SK-N-SH treated with all-trans-retinoic acid at 6 μM for 48 hours (cell line): ENCODE results near the gene AMIGO1.

Experiments used
- ARNTL ChIP-seq: fragments of 450-650 bp; formaldehyde crosslinking; IDR thresholded peaks from 2 replicates; pipeline ENCODE4 v1.5.0; 2020; ENCODE audit warnings: low read depth, mild to moderate bottlenecking, moderate library complexity, borderline replicate concordance
- ESRRG ChIP-seq: fragments of 250-450 bp; sonication (Bioruptor Pico); IDR thresholded peaks from 2 replicates; pipeline ENCODE4 v1.6.1; 2021; ENCODE audit warnings: mild to moderate bottlenecking
- GLIS3 ChIP-seq: fragments of 250-450 bp; sonication (Bioruptor Pico); IDR thresholded peaks from 2 replicates; pipeline ENCODE4 v1.5.0; 2020; ENCODE audit warnings: mild to moderate bottlenecking, moderate library complexity
- PATZ1 ChIP-seq: fragments of 250-450 bp; sonication (Bioruptor Pico); IDR thresholded peaks from 2 replicates; pipeline ENCODE4 v1.8.0; 2020; ENCODE audit warnings: mild to moderate bottlenecking, moderate library complexity, borderline replicate concordance
- POU6F1 ChIP-seq: fragments of 250-450 bp; sonication (Bioruptor Pico); IDR thresholded peaks from 2 replicates; pipeline ENCODE4 v1.8.0; 2021; ENCODE audit warnings: low read depth, mild to moderate bottlenecking, moderate library complexity, borderline replicate concordance
- PPARA ChIP-seq: fragments of 250-450 bp; sonication (Bioruptor Pico); IDR thresholded peaks from 2 replicates; pipeline ENCODE4 v1.5.0; 2020; ENCODE audit warnings: mild to moderate bottlenecking, borderline replicate concordance
- RARB ChIP-seq: fragments of 250-450 bp; sonication (Bioruptor Pico); IDR thresholded peaks from 2 replicates; pipeline ENCODE4 v1.8.0; 2021; ENCODE audit warnings: mild to moderate bottlenecking, moderate library complexity
- SNAI2 ChIP-seq: fragments of 250-450 bp; sonication (Bioruptor Pico); IDR thresholded peaks from 2 replicates; pipeline ENCODE4 v1.5.0; 2020; ENCODE audit warnings: mild to moderate bottlenecking, moderate library complexity
- TCF4 ChIP-seq: fragments of 250-450 bp; sonication (Bioruptor Pico); IDR thresholded peaks from 2 replicates; pipeline ENCODE4 v1.8.0; 2021; ENCODE audit warnings: mild to moderate bottlenecking, moderate library complexity, borderline replicate concordance
- ZFP3 ChIP-seq: fragments of 250-450 bp; sonication (Bioruptor Pico); IDR thresholded peaks from 2 replicates; pipeline ENCODE4 v1.5.0; 2020; ENCODE audit warnings: mild to moderate bottlenecking, moderate library complexity
- ZFP30 ChIP-seq: fragments of 450-650 bp; formaldehyde crosslinking; IDR thresholded peaks from 2 replicates; pipeline ENCODE4 v1.5.0; 2022; ENCODE audit warnings: mild to moderate bottlenecking, moderate library complexity
- ZNF565 ChIP-seq: fragments of 450-650 bp; formaldehyde crosslinking; conservative IDR thresholded peaks from 2 replicates; pipeline ENCODE4 v1.5.0; 2020; ENCODE audit warnings: low read depth, mild to moderate bottlenecking, moderate library complexity
- TF ChIP-seq, protein P1 (sequence below): fragments of 250-450 bp; sonication (Bioruptor Pico); IDR thresholded peaks from 2 replicates; pipeline ENCODE4 v1.5.1; 2020; ENCODE audit warnings: low read depth, mild to moderate bottlenecking, moderate library complexity

DNA sequence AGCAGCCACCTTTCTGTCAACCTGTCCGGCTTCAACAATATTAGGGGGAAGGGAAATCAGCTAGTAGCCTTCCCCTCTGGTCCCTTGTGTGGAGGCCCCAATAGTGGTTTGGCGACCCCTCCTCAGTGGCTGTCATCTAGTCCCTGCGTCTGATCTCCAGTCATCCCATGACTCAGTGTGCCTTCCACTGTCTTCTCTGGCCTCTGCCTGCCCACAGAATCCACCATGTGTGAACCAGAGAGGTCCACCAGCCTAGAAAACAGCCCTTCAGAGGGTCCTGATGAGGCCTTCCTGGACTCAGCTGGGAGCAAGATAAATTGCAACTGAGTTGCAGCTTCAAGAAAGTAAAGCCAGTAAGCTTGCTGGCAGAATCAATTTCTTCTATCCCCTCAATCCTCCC lies 29.6 kb downstream of the AMIGO1 start:
- TF ChIP-seq PPARA (CRISPR knock-in tag) (no peak), ZFP30 (no peak), ARNTL (CRISPR knock-in tag) (no peak), RARB (CRISPR knock-in tag) (no peak), ZFP3 (CRISPR knock-in tag) (no peak), SNAI2 (CRISPR knock-in tag) (no peak), ESRRG (CRISPR knock-in tag) (no peak), POU6F1 (CRISPR knock-in tag) (no peak), TCF4 (no peak), ZNF565 (CRISPR knock-in tag) (no peak), GLIS3 (no peak), PATZ1 (no peak)
- TF ChIP-seq, protein P1, sequence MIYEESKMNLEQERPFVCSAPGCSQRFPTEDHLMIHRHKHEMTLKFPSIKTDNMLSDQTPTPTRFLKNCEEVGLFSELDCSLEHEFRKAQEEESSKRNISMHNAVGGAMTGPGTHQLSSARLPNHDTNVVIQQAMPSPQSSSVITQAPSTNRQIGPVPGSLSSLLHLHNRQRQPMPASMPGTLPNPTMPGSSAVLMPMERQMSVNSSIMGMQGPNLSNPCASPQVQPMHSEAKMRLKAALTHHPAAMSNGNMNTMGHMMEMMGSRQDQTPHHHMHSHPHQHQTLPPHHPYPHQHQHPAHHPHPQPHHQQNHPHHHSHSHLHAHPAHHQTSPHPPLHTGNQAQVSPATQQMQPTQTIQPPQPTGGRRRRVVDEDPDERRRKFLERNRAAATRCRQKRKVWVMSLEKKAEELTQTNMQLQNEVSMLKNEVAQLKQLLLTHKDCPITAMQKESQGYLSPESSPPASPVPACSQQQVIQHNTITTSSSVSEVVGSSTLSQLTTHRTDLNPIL (CRISPR knock-in tag): no peak
